Suprapubic skin (tissue), 4 donors: ENCODE measurements around the gene SLC5A3. TPM values are rescaled to one million over a fixed set of nuclear protein-coding genes. Genes with fewer than 3 reads are reported as not detected.

Experiments used
- DNase-seq, 2 donors: peaks; one replicate each; pipeline ENCODE4 v3.0.0-alpha.2; 2019; ENCODE audit warnings: low spot score in 2 of 2
- H3K27ac ChIP-seq: fragments of 200-600 bp; sonication (generic); one replicate; pipeline ENCODE4 v1.5.1; 2019
- H3K27me3 ChIP-seq: fragments of 200-600 bp; sonication (generic); one replicate; pipeline ENCODE4 v1.5.1; 2019
- H3K36me3 ChIP-seq: fragments of 200-600 bp; sonication (generic); one replicate; pipeline ENCODE4 v1.5.1; 2019
- H3K4me1 ChIP-seq: fragments of 200-600 bp; sonication (generic); one replicate; pipeline ENCODE4 v1.5.1; 2019
- H3K4me3 ChIP-seq: fragments of 200-600 bp; sonication (generic); one replicate; pipeline ENCODE4 v1.5.1; 2019; ENCODE audit warnings: mild to moderate bottlenecking
- H3K9me3 ChIP-seq: fragments of 200-600 bp; sonication (generic); one replicate; pipeline ENCODE4 v1.5.1; 2019
- CTCF ChIP-seq, 2 donors: fragments of 200-600 bp in 1 of 2; fragments of 450-650 bp in 1 of 2; sonication (generic) in 1 of 2; IDR thresholded peaks; one replicate each; pipeline ENCODE4 v1.5.1; 2016 to 2019; ENCODE audit warnings: antibody characterized with exemption in 2 of 2, mild to moderate bottlenecking in 1 of 2, moderate library complexity in 1 of 2
- EP300 ChIP-seq: sonication (generic); formaldehyde crosslinking; IDR thresholded peaks from one replicate; pipeline ENCODE4 v1.6.1; 2017; ENCODE audit warnings: antibody characterized with exemption
- POLR2A ChIP-seq, 2 donors: fragments of 450-650 bp; IDR thresholded peaks; one replicate each; pipeline ENCODE4 v1.6.1; 2017; ENCODE audit warnings: antibody characterized with exemption in 2 of 2, mild to moderate bottlenecking in 2 of 2, moderate library complexity in 2 of 2
- POLR2AphosphoS5 ChIP-seq, 3 donors: sonication (generic); formaldehyde crosslinking; IDR thresholded peaks; one replicate each; pipeline ENCODE4 v1.6.1; 2017; ENCODE audit warnings: antibody characterized with exemption in 3 of 3
- WGBS: methylation state at CpG from one replicate; pipeline ENCODE4 v1.1.5; 2018; 5-methylcytosine and 5-hydroxymethylcytosine counted together
- total RNA-seq, 4 donors: library from RNA; depleted of rRNA; stranded (reverse); fragments of >200 nt; gene quantifications; one replicate each; pipeline ENCODE4 v1.1.0, GENCODE V29; 2016

Gene SLC5A3
- total RNA-seq, 4 donors from 2014 or later = 35.8 to 58.1 (median 48.5) TPM

- H3K4me1 ChIP-seq = peaks cover 12% of the 10 kb centered on the region
- H3K27ac ChIP-seq = no peak overlapping the region
- no peak overlapping the region for H3K4me3 ChIP-seq
- TF ChIP-seq POLR2AphosphoS5 (IDR thresholded peaks at IDR 0.05) (no peak), CTCF (IDR thresholded peaks at IDR 0.05) (no peak), EP300 (no peak), POLR2A (IDR thresholded peaks at IDR 0.05) (no peak)
- 47% methylated on average over 6 of the region's 6 CpGs for WGBS
- H3K9me3 ChIP-seq = no peaks in the 10 kb centered on the region
- no peak for DNase-seq
- peaks cover 18% of the 10 kb centered on the region for H3K36me3 ChIP-seq
- no peaks in the 10 kb centered on the region for H3K27me3 ChIP-seq
Observed at GRCh38 chr21:34092262-34092921, 19.0 kb downstream of the SLC5A3 start.

DNA sequence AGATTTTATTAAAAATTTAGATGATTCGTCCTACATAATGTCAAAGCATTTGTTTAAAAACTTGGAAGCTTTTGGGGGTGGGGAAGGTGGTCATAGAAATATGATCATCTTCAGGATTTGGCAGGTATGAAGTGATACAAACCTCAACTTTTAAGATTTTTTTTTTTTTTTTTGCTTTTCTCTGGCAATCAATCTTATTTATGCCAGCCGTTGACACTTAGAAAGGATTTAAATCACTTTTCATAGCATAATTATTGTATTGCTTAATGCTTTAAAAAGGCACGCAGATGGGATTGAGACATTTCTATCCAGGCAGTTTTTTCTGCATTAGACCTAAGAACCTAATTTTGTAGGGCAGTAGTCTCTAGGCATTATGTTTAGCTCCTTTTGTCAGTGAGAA is 19.7 kb downstream of the SLC5A3 start:
- TF ChIP-seq EP300 = no peak
- TF ChIP-seq CTCF (IDR thresholded peaks at IDR 0.05) = no peak
- no peak overlapping the region for H3K4me3 ChIP-seq
- DNase-seq = no peak
- peaks cover 9% of the 10 kb centered on the region for H3K4me1 ChIP-seq
- no peak overlapping the region for H3K27ac ChIP-seq
- H3K27me3 ChIP-seq = no peaks in the 10 kb centered on the region
- peaks cover 18% of the 10 kb centered on the region for H3K36me3 ChIP-seq
- 52% methylated on average over 3 of the region's 3 CpGs for WGBS
- no peaks in the 10 kb centered on the region for H3K9me3 ChIP-seq

GRCh38 chr21:34094949-34095348 is 21.6 kb downstream of the SLC5A3 start:
- no peaks in the 10 kb centered on the region for H3K9me3 ChIP-seq
- TF ChIP-seq EP300 (no peak), POLR2A (IDR thresholded peaks at IDR 0.05) (no peak), CTCF (IDR thresholded peaks at IDR 0.05) (no peak), POLR2AphosphoS5 (IDR thresholded peaks at IDR 0.05) (no peak)
- H3K4me3 ChIP-seq = no peak overlapping the region
- no peaks in the 10 kb centered on the region for H3K27me3 ChIP-seq
- H3K36me3 ChIP-seq = peaks cover 18% of the 10 kb centered on the region
- peaks cover 9% of the 10 kb centered on the region for H3K4me1 ChIP-seq
- no peak overlapping the region for H3K27ac ChIP-seq
- 92% methylated on average over 7 of the region's 7 CpGs for WGBS
- no peak for DNase-seq

- Histone ChIP-seq H3K27ac (no peak overlapping the region), H3K4me1 (peaks cover 18% of the 10 kb centered on the region), H3K27me3 (no peaks in the 10 kb centered on the region), H3K9me3 (no peaks in the 10 kb centered on the region), H3K36me3 (peaks cover 18% of the 10 kb centered on the region), H3K4me3 (no peak overlapping the region)
- WGBS = 74% methylated on average over 2 of the region's 2 CpGs
- TF ChIP-seq CTCF (IDR thresholded peaks at IDR 0.05) (no peak), POLR2AphosphoS5 (IDR thresholded peaks at IDR 0.05) (no peak)
- DNase-seq = no peak
Observed at GRCh38 chr21:34097442-34097841, 24.1 kb downstream of the SLC5A3 start.

- H3K4me3 ChIP-seq = no peak overlapping the region
- no peak overlapping the region for H3K27ac ChIP-seq
- no peak for TF ChIP-seq CTCF (IDR thresholded peaks at IDR 0.05)
- TF ChIP-seq POLR2A (IDR thresholded peaks at IDR 0.05) = no peak
- no peak for TF ChIP-seq EP300
- TF ChIP-seq POLR2AphosphoS5 (IDR thresholded peaks at IDR 0.05) = no peak
- WGBS = 94% methylated on average over 2 of the region's 2 CpGs
- H3K36me3 ChIP-seq = peaks cover 13% of the 10 kb centered on the region
- no peaks in the 10 kb centered on the region for H3K27me3 ChIP-seq
- no peak for DNase-seq
- H3K4me1 ChIP-seq = peaks cover 13% of the 10 kb centered on the region
- no peaks in the 10 kb centered on the region for H3K9me3 ChIP-seq
Observed at GRCh38 chr21:34100337-34100736, 27.0 kb downstream of the SLC5A3 start.
